ENCODE data around the gene LRSAM1. TPM values are rescaled to one million over a fixed set of nuclear protein-coding genes. Genes with fewer than 3 reads are reported as not detected.

LRSAM1 gene
- total RNA-seq (24.6 TPM), polyA plus RNA-seq (ENCODE audit: insufficient read depth, low read depth, low replicate concordance) (15.8 TPM)
- long read RNA-seq, donor 1, partial matches to known transcripts: 0 of 3 reads
- long read RNA-seq, donor 1, other reads (novel, unspliced or antisense): 0 of 3 reads
- long read RNA-seq, donor 2: 0 reads
- long read RNA-seq, donor 3: 0 reads
- long read RNA-seq, donor 4, partial matches to known transcripts: 0 of 3 reads
- long read RNA-seq, donor 4, other reads (novel, unspliced or antisense): 0 of 3 reads
- long read RNA-seq, donor 5: 0 reads
- long read RNA-seq, donor 6: 0 reads
- long read RNA-seq, donor 7, transcript LRSAM1-202 (25 exons, 3,376 nt): minor isoform, 7 of 36 reads
- long read RNA-seq, donor 7, transcript LRSAM1-201 (26 exons, 3,146 nt): major isoform, 15 of 36 reads
- long read RNA-seq, donor 7, partial matches to known transcripts: 6 of 36 reads
- long read RNA-seq, donor 7, other reads (novel, unspliced or antisense): 8 of 36 reads
- long read RNA-seq, donor 8, partial matches to known transcripts: 0 of 2 reads
- long read RNA-seq, donor 8, other reads (novel, unspliced or antisense): 0 of 2 reads
- long read RNA-seq, donor 9, partial matches to known transcripts: 0 of 1 reads
- long read RNA-seq, donor 9, other reads (novel, unspliced or antisense): 0 of 1 reads
- long read RNA-seq, donor 10: 0 reads

DNA sequence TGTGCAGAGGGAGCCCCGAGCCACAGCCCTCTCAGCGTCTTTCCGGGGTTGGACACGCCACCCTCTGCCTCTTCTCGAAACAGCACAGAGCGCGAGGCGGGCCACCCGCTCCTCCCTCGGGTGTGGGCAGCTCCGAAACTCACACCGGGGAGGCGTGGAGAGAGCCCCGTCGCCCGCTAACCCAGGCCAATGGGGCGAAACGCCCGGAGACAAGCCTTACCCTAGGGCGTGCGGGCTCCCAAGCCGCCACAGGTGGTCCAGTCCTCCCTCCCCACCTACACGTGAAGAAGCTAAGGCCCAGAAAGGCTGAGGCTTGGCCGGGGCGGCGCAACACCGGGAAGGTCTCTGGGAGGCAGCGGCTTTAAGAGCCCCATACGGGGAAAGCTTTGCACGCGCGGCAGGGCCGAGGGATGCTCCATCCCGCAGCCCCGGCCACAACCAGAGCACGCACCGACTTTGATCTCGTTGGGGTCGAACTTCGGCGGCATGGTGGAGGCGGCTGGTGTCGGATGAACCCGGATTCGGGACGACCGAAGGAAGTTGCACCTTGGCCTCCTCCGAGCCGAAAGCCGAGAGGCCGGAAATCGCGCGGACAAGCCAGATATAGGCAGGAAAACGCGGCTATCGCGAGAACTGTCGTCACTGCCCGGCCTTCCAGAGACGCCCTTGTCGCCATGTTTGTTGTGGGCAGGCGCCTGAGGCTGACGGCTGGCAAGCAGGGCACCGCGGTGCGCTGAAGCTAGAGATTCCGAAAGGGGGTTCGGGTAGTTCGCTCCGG is at the start of gene LRSAM1, which contains the start of gene RPL12:
TSS of gene LRSAM1 (plus strand) at position 681 of the 778 bp plus-strand sequence. CDS start 3,018 bp downstream, outside the sequence.
TSS of gene RPL12 (minus strand) at position 577 of the 778 bp plus-strand sequence. CDS start at position 488, 89 bp downstream.
- intact Hi-C loops (cut with DNase I): no loop called here

GRCh38 chr9:127402401-127403090 is 48.8 kb upstream of the LRSAM1 start:
- H3K27ac ChIP-seq (ENCODE audit: low read depth in 2 of 2, low read length in 2 of 2): no peak overlapping the region
- no peak overlapping the region for H3K9ac ChIP-seq (ENCODE audit: low read length in 3 of 3)
- no peak overlapping the region for H3K4me3 ChIP-seq (ENCODE audit: low read length in 3 of 3)
- no peaks in the 10 kb centered on the region for H3K9me3 ChIP-seq (ENCODE audit: control insufficient read depth in 2 of 3, insufficient read depth in 1 of 3, low read length in 3 of 3)
- H3K4me1 ChIP-seq (ENCODE audit: control insufficient read depth in 2 of 3, insufficient read depth in 2 of 3, low read depth in 1 of 3, low read length in 3 of 3): peaks cover 0 to 11% (median 6%) of the 10 kb centered on the region in 3 donors
- no peak for TF ChIP-seq CTCF (IDR thresholded peaks at IDR 0.05; ENCODE audit: borderline replicate concordance, extremely low read depth, insufficient read depth)
- H3K36me3 ChIP-seq (ENCODE audit: control insufficient read depth in 2 of 3, insufficient read depth in 3 of 3, low read length in 3 of 3): peaks cover 0 to 20% (median 15%) of the 10 kb centered on the region in 3 donors
- no peak for FAIRE-seq
- no peak for DNase-seq
- no peaks in the 10 kb centered on the region for H3K27me3 ChIP-seq (ENCODE audit: control insufficient read depth, insufficient read depth, low read length)
- intact Hi-C loops (cut with DNase I): no loop called here

More for the DNA sequence above, at the start of gene LRSAM1, which contains the start of gene RPL12:
- Histone ChIP-seq H3K36me3 (ENCODE audit: control insufficient read depth in 2 of 3, insufficient read depth in 3 of 3, low read length in 3 of 3) (peaks cover 6 to 25% (median 23%) of the 10 kb centered on the region in 3 donors), H3K4me1 (ENCODE audit: control insufficient read depth in 2 of 3, insufficient read depth in 2 of 3, low read depth in 1 of 3, low read length in 3 of 3) (peaks cover 0 to 25% (median 3%) of the 10 kb centered on the region in 3 donors), H3K27ac (ENCODE audit: low read depth in 2 of 2, low read length in 2 of 2) (peak within 1 kb of the TSS; percentile 75 to 97), H3K9me3 (ENCODE audit: control insufficient read depth in 2 of 3, insufficient read depth in 1 of 3, low read length in 3 of 3) (no peaks in the 10 kb centered on the region), H3K4me3 (ENCODE audit: low read length in 3 of 3) (peak within 1 kb of the TSS; percentile 86 to 94 (median 91)), H3K9ac (ENCODE audit: low read length in 3 of 3) (peak within 1 kb of the TSS; percentile 82 to 95 (median 84)), H3K27me3 (ENCODE audit: control insufficient read depth, insufficient read depth, low read length) (no peaks in the 10 kb centered on the region)
- peak; percentile 98 to 99 (median 98) for DNase-seq
- TF ChIP-seq CTCF (IDR thresholded peaks at IDR 0.05; ENCODE audit: borderline replicate concordance, extremely low read depth, insufficient read depth): no peak
- FAIRE-seq: no peak

DNA sequence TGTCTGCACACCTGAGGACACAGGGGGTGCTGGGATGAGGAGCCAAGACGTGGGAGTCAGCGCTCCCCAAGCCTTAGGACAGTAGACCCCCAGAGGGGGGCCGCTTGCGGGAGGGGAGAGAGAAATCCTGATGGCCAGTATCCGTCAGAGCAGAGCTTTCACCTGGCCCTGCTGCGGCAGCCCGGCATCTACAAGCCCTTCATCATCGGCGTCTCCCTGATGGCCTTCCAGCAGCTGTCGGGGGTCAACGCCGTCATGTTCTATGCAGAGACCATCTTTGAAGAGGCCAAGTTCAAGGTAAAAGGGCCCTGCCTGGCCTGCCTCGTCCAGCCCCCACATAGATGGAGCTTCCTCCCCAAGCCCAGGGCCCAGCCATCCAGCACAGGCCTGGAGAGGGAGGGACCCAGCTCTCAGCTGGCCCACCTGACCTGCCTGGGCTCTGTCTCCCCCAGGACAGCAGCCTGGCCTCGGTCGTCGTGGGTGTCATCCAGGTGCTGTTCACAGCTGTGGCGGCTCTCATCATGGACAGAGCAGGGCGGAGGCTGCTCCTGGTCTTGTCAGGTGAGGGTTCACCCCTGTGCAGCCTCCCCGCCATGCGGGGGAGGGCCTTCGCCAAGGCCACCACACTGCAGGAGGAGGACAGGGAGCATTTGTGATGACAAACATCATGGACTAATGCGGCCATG is 47.7 kb upstream of the LRSAM1 start:
- Histone ChIP-seq H3K27ac (ENCODE audit: low read depth in 2 of 2, low read length in 2 of 2) (no peak overlapping the region), H3K4me1 (ENCODE audit: control insufficient read depth in 2 of 3, insufficient read depth in 2 of 3, low read depth in 1 of 3, low read length in 3 of 3) (peaks cover 0 to 3% (median under 1%) of the 10 kb centered on the region in 3 donors), H3K4me3 (ENCODE audit: low read length in 3 of 3) (no peak overlapping the region), H3K9ac (ENCODE audit: low read length in 3 of 3) (no peak overlapping the region), H3K9me3 (ENCODE audit: control insufficient read depth in 2 of 3, insufficient read depth in 1 of 3, low read length in 3 of 3) (no peaks in the 10 kb centered on the region), H3K36me3 (ENCODE audit: control insufficient read depth in 2 of 3, insufficient read depth in 3 of 3, low read length in 3 of 3) (peaks cover 0 to 20% (median 15%) of the 10 kb centered on the region in 3 donors), H3K27me3 (ENCODE audit: control insufficient read depth, insufficient read depth, low read length) (no peaks in the 10 kb centered on the region)
- no peak for DNase-seq
- no peak for FAIRE-seq
- intact Hi-C loops (cut with DNase I): no loop called here
- no peak for TF ChIP-seq CTCF (IDR thresholded peaks at IDR 0.05; ENCODE audit: borderline replicate concordance, extremely low read depth, insufficient read depth)

All from kidney (tissue), 22 donors.